COLO668 (cell line): ENCODE results near the gene PRSS37.

ENCODE experiments used
- DNase-seq: peaks from one replicate; lab custom pipeline; 2025; ENCODE audit not compliant: unreplicated experiment; lab: John Stamatoyannopoulos, UW

PRSS37 gene

GRCh38 chr7:141788296-141788695 lies 53.0 kb downstream of the PRSS37 start:
- no peak for DNase-seq
